Jurkat, Clone E6-1 (cell line): Measurements from ENCODE around the gene SLC6A17.

ENCODE experiments used
- DNase-seq: peaks from one replicate; pipeline ENCODE4 v3.0.0-alpha.2; 2011; ENCODE audit warnings: low read depth, low spot score
- H3K4me3 ChIP-seq: 2 replicates; pipeline ENCODE4 v1.5.1; 2011; ENCODE audit warnings: mild to moderate bottlenecking, low read length, control low read depth, moderate library complexity

The SLC6A17 gene

GRCh38 chr1:110166861-110167260 is 16.6 kb downstream of the SLC6A17 start:
- no peak overlapping the region for H3K4me3 ChIP-seq
- DNase-seq = no peak

GRCh38 chr1:110170766-110171733 is 20.8 kb downstream of the SLC6A17 start:
- no peak overlapping the region for H3K4me3 ChIP-seq
- no peak for DNase-seq

- no peak overlapping the region for H3K4me3 ChIP-seq
- DNase-seq = no peak
These were observed 21.7 kb downstream of the SLC6A17 start for GRCh38 chr1:110172001-110172400.

GRCh38 chr1:110173466-110174105 is 23.3 kb downstream of the SLC6A17 start:
- no peak for DNase-seq

GRCh38 chr1:110174961-110175360 is 24.7 kb downstream of the SLC6A17 start:
- H3K4me3 ChIP-seq = no peak overlapping the region
- DNase-seq = no peak

More at GRCh38 chr1:110173466-110174105, 23.3 kb downstream of the SLC6A17 start:
- no peak overlapping the region for H3K4me3 ChIP-seq

- no peak for DNase-seq
These were observed 26.1 kb downstream of the SLC6A17 start for GRCh38 chr1:110176299-110176956.

GRCh38 chr1:110177775-110178174 is 27.5 kb downstream of the SLC6A17 start:
- H3K4me3 ChIP-seq = no peak overlapping the region
- DNase-seq = no peak

More at GRCh38 chr1:110176299-110176956, 26.1 kb downstream of the SLC6A17 start:
- H3K4me3 ChIP-seq = no peak overlapping the region

GRCh38 chr1:110183642-110184167 is 33.4 kb downstream of the SLC6A17 start:
- H3K4me3 ChIP-seq = no peak overlapping the region
- DNase-seq = no peak

- H3K4me3 ChIP-seq = no peak overlapping the region
- DNase-seq = no peak
These were observed 34.2 kb downstream of the SLC6A17 start for GRCh38 chr1:110184446-110184845.

GRCh38 chr1:110185181-110185580 is 34.9 kb downstream of the SLC6A17 start:
- no peak for DNase-seq
- no peak overlapping the region for H3K4me3 ChIP-seq

GRCh38 chr1:110186558-110186957 is 36.3 kb downstream of the SLC6A17 start:
- no peak for DNase-seq

GRCh38 chr1:110187139-110187890 is 37.0 kb downstream of the SLC6A17 start:
- no peak for DNase-seq
- no peak overlapping the region for H3K4me3 ChIP-seq

More at GRCh38 chr1:110186558-110186957, 36.3 kb downstream of the SLC6A17 start:
- H3K4me3 ChIP-seq = no peak overlapping the region

- DNase-seq = no peak
- H3K4me3 ChIP-seq = no peak overlapping the region
These were observed 37.8 kb downstream of the SLC6A17 start for GRCh38 chr1:110188035-110188618.

- H3K4me3 ChIP-seq = no peak overlapping the region
- DNase-seq = no peak
These were observed 38.9 kb downstream of the SLC6A17 start for GRCh38 chr1:110189181-110189580.

- H3K4me3 ChIP-seq = no peak overlapping the region
- no peak for DNase-seq
These were observed 40.1 kb downstream of the SLC6A17 start for GRCh38 chr1:110190282-110190929.

GRCh38 chr1:110192541-110192940 is 42.2 kb downstream of the SLC6A17 start:
- no peak for DNase-seq
- H3K4me3 ChIP-seq = no peak overlapping the region

- H3K4me3 ChIP-seq = no peak overlapping the region
- DNase-seq = no peak
These were observed 44.9 kb downstream of the SLC6A17 start for GRCh38 chr1:110195196-110195595.
